Esophagus mucosa (tissue), 1 donor: ENCODE data around the gene PTGES3L. TPM values are rescaled to one million over a fixed set of nuclear protein-coding genes. Genes with fewer than 3 reads are reported as not detected.
"Not testable (repeated sequence)": the region's sequence is repeated elsewhere in the genome, so short reads cannot be mapped to it uniquely, and the experiment has no call there.

Experiments used
- ATAC-seq: fragments of 200-7000 bp; cut with Tn5 transposase; one replicate; pipeline ENCODE4 v1.9.1; 2020
- total RNA-seq: library from RNA; stranded (reverse); gene quantifications from one replicate; pipeline ENCODE4 v1.2.4, GENCODE V29; 2023
- donor health status: DM: yes; HTN: yes; CAD: no.

Gene PTGES3L
- total RNA-seq, 1 donor from 2014 or later: 0.28 TPM

DNA sequence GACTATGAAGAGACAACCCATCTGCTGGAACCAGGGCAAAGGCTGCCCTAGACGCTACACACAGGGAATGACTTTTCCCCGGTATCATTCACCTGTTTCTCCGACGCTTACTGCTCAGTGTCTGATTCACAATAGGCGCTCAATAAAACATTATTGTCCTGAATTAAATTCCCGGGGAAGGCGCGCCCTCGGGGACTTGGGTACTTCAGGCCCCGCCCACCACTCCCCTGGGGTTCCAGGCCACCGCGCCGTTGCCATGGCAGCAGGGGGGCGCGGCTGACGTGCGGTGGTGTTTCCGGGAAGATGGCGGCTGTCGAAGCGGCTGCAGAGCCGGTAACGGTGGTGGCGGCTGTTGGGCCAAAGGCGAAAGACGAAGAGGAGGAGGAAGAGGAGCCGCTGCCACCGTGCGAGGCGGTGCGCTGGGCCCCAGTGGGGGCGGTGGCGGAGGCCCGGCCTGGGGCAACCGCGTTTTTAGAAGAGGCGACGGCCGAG, 440 bp upstream of the PTGES3L start, which contains the start of gene RUNDC1:
Gene RUNDC1, plus strand, starts transcription at position 292 of the 492 bp plus-strand sequence. Its CDS starts 12 bp downstream, at position 304.
- peak; percentile 89 for ATAC-seq

DNA sequence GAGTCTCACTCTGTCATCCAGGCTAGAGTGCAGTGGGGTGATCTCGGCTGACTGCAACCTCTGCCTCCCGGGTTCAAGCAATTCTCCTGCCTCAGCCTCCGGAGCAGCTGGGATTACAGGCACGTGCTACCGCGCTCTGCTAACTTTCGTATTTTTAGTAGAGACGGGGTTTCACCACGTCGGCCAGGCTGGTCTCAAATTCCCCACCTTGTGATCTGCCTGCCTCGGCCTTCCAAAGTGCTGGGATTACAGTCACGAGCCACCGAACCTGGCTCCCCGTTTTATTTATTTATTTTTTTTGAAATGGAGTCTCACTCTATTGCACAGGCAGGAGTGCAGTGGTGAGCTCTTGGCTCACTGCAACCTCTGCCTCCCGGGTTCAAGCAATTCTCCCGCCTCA, 4.2 kb downstream of the PTGES3L start:
- not testable (repeated sequence) for ATAC-seq

GRCh38 chr17:42975265-42975664, 4.6 kb downstream of the PTGES3L start:
- ATAC-seq: no peak

- ATAC-seq: not testable (repeated sequence)
These were observed 6.6 kb downstream of the PTGES3L start for GRCh38 chr17:42973323-42973722.

DNA sequence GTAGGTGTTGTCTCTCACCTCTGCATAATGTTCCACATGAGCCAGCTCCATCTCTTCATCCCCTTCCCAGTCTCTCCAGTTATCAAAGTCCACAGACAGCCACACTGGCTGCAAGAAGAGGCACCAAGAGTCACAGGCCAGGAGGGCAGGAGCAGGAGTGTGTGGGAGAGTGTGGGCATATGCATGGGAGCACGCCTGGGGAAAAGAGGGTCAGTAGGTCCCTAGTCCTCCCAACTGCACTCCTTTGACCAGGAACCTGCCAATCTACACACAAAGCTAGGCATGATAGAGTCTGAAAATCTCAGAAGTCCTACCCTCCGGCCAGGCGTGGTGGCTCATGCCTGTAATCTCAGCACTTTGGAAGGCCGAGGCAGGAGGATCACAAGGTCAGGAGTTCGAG, 8.3 kb downstream of the PTGES3L start:
- ATAC-seq: peak; percentile 39

GRCh38 chr17:42969001-42969581, 10.8 kb downstream of the PTGES3L start:
- no peak for ATAC-seq

GRCh38 chr17:42967925-42968324, 12.0 kb downstream of the PTGES3L start:
- no peak for ATAC-seq

DNA sequence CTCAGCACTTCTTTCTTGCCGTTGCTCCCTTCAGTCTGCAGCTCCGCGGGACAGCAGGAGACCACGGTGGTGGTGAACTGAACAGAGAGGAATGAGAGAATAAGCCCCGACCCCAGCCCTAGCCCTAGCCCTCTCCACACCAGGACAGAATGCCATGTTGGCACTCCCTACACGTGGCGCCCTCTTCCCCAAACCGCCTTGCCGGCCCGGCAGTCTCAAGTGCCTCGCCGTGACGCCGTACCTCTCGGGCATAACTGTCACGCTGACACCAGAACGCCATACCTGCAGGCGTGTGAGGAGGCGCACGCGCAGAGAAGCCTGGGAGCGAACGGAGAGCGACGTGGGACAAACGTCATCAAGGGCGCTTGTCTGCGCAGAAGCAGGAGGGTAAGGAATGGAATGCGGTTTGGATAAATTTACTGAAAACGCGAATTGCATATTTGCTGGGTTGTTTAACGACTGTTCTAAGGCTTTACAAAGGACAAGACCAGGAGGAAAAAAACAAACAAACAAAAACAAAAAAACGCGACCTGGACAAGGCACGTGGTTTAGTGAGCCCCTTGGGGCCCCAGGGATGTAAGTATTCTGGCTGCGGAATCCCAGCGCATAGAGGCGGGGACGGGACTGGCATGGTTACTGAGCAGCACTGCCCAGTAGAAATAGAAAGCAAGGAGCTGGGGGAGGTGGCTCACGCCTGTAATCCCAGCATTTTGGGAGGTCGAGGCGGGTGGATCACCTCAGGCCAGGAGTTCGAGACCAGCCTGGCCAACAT, 15.5 kb downstream of the PTGES3L start, which contains the start of gene AARSD1:
Gene AARSD1, minus strand, starts transcription at position 294 of the 772 bp plus-strand sequence. Its CDS starts 14 bp downstream, at position 280.
- ATAC-seq: peak; percentile 94

GRCh38 chr17:42953669-42954068, 26.2 kb downstream of the PTGES3L start:
- ATAC-seq: no peak

- ATAC-seq: no peak
These were observed 29.7 kb downstream of the PTGES3L start for GRCh38 chr17:42950044-42950783.

- no peak for ATAC-seq
These were observed 33.1 kb downstream of the PTGES3L start for GRCh38 chr17:42946812-42947211.

GRCh38 chr17:42944211-42944610, 35.7 kb downstream of the PTGES3L start:
- no peak for ATAC-seq

DNA sequence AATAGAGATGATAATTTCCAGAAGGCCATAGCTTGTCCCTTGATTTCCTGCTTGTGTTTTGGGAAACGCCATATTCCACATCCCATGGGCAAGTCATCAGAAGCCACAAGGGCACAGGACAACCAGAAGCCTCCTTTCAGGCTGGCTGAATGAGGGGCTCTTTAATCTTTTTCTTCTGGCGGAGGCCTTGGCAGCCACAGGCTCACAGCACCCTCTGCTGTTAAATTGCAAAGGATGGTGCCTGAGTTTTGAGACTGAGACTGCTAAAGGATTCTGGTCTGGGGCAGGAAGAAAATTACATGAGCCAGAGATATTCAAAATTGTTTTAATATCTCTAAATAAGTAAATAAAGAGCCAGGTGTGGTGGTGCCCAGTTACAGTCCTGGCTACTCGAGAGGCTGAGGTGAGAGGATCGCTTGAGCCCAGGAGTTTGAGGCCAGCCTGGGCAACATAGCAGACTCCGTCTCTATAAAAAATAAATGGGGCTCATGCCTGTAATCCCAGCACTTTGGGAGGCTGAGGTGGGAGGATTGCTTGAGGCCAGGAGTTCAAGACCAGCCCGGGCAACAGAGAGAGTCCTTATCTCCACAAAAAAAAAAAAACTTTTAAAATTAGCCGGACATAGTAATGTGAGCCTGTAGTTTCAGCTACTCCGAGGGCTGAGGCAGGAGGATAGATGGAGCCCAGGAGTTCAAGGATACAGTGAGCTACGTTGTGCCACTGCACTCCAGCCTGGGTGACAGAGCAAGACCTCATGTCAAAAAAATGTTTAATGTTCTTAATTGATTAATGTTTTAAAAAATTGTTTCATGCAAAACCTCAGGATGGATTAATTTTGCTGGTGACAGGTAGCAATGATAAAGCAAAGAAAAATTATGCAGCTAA, 41.9 kb downstream of the PTGES3L start:
- ATAC-seq: no peak

DNA sequence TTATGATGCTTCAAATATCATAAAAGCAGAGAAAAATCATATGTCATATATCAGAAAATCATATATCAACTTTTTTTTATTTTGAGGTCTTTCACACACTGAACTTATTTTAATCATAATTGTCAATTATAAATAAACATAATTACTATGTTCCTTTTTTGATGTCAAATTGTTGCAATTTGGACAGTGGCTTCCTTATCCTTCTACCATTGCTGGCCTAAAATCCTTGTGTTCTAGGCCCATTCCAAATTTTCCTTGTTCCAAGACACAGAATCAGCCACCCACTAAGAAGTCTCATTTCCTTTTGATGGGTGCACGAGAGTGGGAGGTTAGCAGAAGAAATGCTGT, 50.4 kb downstream of the PTGES3L start:
- ATAC-seq: no peak

- ATAC-seq: peak; percentile 83
These were observed 51.0 kb downstream of the PTGES3L start for GRCh38 chr17:42928714-42929496.

- ATAC-seq: no peak
These were observed 55.0 kb downstream of the PTGES3L start for GRCh38 chr17:42924891-42925290.

DNA sequence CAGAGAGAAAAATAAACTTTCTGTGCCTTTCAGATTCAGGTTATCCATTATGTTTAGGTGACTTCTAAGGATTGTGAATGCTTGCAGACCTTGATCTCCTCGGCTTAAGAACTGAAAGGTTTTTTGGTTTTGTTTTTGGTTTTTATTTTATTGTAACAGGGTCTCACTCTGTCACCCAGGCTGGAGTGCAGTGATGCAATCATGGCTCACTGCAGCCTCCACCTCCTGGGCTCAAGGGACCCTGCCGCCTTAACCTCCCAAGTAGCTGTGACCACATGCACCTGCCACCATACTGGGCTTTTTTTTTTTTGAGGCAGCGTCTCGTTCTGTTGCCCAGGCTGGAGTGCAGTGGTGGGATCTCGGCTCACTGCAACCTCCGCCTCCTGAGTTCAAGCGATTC, 56.4 kb downstream of the PTGES3L start:
- ATAC-seq: not testable (repeated sequence)

GRCh38 chr17:42922294-42922693, 57.6 kb downstream of the PTGES3L start:
- ATAC-seq: no peak

- no peak for ATAC-seq
These were observed 59.0 kb downstream of the PTGES3L start for GRCh38 chr17:42920922-42921321.

GRCh38 chr17:42920106-42920900, 59.6 kb downstream of the PTGES3L start:
- no peak for ATAC-seq
